ENCODE data around the gene WASHC2C.
"Not testable (repeated sequence)": the region's sequence is repeated elsewhere in the genome, so short reads cannot be mapped to it uniquely, and the experiment has no call there.

WASHC2C gene

DNA sequence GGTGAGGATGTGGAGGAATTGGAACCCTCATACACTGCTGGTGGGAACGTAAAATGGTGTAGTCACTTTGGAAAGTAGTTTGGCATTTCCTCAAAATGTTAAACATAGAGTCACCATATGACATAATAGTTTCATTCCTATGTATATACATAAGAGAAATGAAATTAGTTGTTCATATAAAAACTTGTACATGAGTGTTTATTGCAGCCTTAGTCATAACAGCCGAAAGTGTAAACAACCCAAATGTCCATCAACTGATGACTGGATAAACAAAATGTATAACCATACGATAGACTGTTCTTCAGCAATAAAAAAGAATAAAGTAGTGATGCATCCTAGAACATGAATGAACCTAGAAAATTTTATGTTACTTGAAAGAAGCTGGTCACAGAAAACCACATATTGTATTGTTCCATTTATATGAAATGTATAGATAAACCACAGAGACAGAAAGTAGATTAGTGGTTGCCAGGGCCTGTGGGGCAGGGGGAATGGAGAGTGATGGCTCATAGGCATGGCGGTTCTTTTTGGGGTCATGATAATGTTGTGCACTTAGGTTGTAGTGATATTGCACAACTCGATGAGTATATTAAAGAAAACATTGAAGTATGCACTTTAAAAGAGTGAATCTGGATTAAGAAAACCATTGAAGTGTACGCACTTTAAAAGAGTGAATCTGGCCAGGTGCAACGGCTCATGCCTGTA lies 44.8 kb downstream of the WASHC2C start:
- not testable (repeated sequence) for DNase-seq (ENCODE audit: low spot score)

DNA sequence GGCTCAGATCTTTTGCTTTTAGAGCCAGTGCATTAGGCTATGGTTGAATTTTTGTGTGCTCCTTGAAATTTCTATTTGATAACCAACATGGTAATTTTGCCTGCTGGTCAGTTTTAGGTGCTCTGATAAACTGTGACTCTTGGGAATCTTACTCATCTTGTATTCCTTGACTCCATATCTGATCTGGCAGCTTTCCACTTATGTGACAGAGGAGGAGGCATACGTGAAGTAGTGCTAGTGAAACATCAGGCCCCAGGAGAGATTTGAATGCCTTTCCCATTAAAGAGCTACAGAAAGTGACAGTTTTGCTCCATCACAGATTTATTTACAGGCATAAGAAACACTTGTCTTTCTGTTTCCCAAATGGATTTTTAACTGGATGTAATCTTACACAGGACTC lies 59.2 kb downstream of the WASHC2C start:
- not testable (repeated sequence) for DNase-seq (ENCODE audit: low spot score)

DNA sequence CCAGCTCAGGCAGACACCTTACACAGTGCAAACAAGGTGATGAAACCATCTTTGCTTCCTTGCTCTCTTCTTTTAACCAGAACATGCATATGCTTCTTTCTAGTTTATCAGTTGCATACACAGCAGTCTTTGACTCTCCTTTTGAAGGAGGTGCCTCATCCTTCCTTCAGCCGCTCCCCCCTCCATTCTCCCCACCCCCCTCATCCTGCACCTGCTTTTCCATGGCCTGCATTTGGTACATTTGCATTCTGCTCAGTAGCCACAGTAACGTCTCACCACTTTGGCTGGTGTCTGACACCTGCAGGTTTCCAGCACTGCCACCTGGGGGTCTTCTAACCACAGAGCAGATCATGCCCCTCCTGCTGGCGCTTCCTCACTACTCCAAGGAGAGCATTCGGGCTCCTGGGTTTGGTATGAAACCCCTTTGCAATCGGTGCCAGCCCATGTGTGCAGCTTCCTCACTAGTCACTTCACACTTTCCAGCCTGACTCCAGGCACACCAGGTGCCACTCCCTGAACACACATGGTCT lies 60.2 kb downstream of the WASHC2C start:
- not testable (repeated sequence) for DNase-seq (ENCODE audit: low spot score)

DNA sequence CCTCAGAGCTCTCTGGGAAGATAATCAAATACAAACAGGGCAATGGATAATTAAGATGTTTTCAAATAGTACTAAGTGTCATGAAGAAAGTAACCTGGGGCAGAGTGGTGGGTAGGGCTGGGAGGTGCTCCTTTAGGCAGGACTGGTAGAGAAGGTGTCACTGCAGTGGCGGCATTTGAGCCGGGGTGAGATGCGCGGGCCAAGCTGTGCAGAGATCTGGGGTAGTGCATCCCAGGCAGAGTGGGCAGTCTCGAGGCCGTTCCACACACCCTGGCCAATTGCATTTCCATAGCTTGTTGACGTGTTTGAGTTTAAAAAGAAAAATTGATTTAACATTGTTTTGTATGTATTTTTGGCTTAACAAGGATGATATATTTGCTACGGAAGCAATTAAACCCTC lies 62.9 kb downstream of the WASHC2C start:
- not testable (repeated sequence) for DNase-seq (ENCODE audit: low spot score)

DNA sequence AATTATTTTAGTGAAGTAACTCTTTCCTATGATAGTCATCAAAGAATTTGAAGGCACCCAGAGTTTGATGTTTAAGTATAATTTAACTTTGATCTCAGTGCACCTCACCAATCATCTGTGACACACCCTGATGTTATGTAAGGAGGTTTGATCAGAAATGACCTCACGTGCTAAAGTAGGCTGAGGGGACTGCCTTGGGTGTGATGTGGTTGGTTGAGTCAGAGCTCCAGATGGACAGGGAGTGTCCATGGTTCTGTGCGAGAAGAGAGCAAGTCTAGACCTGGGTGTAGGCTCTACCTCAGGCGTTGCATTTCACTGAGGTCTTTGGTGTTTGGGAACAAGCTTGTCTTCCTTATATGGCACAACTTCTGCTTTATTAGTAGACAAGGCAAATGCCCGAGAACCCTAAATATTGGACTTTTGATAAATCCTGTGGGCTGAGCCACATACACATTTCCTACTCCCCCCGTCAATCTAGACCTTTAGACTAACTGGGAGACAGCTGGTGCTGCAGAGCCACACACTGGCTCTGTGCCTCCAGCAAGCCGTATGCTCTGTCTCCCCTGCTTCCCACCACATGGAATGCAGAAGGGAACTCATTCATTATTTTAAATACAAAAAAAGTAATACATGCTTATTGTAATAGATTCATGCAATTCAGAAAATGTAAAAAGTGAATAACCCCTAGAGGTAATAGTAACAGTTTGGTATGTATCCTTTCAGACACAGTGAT lies 63.8 kb downstream of the WASHC2C start:
- not testable (repeated sequence) for DNase-seq (ENCODE audit: low spot score)

DNA sequence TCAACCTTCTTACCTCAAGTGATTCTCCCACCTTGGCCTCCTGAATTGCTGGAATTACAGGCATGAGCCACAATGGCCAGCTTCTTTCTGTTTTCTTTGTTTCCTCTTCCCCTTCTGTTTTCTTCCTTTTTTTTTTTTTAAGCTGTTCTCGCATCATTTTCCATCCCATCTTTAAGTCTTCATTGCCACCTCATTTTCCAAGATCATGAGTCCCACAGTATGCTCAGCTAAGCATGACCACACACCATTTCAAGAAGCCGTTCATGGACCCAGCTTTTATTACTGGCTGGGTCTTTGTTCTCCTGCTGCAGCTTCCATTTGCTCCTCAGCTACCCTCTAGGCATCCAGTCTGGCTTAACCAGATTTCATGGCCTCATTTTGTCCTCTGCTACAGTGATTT lies 67.7 kb downstream of the WASHC2C start:
- DNase-seq (ENCODE audit: low spot score): not testable (repeated sequence)

DNA sequence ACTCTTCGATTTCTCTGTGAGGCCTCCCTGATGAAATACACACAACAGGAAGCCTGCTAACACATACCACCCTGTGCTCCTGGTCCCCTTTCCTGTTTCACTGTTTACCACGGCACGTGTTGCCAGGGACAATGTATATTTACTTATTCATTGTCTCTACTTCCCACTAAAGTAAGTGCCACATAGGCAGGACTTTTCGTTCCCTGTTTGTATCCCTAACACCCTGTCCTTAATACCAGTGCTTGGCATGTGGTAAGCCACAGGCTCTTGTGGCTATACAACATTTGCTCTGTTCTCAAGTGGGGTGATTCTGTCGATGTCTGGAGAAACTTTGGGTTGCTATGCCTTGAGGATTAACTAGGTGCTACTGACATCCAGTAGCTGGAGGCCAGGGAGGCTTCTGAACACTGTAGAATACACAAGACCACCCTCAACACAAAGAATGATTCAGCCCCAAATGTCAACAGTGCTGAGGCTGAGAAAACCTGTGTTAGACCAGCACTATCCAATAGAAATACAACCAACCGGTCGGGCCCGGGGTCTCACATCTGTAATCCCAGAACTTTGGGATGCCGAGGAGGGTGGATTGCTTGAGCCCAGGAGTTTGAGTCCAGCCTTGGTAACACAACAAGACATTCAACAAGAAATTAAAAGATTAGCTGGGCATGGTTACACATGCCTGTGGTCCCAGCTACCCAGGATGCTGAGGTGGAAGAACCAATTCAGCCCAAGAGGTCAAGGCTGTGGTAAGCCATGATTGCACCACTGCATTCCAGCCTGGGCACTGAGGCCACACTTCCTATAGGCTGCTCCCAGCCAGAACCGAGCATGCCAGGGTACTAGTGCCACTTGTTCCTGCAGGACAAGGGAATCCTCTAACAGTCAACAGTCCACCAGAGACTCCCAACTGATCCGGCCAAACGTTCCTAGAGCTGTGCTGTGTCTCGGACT lies 76.3 kb downstream of the WASHC2C start:
- not testable (repeated sequence) for DNase-seq (ENCODE audit: low spot score)

DNA sequence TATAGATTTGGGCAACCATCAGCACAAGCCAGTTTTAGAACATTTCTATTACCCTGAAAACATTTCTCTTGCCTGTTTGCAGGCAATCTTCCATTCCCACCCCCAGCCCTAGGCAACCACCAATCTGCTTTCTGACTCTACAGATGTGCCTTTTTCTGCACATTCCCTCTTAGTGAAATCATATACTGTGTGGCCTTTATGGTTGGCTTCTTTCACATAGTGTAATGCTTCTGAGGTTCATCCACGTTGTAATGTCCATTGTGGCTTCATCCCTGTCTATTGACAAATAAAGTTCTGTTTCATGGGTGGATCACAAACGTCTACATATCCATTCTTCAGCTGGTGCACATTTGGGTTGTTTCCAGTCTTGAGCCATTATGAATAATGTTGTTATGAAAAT lies 77.9 kb downstream of the WASHC2C start:
- not testable (repeated sequence) for DNase-seq (ENCODE audit: low spot score)

DNA sequence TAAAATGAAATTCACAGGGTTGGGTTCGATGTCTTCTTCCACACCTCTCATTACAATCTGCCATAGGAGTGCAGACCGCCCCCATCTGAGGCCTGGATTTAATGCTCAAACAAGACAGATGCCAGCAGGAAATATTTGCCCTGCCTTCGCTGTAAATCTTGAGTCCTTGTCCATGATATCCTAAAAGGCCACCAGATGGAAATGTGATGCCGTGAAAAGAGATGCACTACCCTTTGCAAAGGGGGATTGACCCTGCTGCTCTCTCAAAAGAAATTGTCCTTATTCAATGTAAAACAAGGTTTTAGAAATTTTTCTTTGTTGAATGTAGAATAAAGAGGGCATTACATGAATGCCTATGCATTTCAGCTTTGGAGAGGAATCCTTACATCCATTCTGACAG lies 82.8 kb downstream of the WASHC2C start:
- peak; percentile 32 for DNase-seq (ENCODE audit: low spot score)

DNA sequence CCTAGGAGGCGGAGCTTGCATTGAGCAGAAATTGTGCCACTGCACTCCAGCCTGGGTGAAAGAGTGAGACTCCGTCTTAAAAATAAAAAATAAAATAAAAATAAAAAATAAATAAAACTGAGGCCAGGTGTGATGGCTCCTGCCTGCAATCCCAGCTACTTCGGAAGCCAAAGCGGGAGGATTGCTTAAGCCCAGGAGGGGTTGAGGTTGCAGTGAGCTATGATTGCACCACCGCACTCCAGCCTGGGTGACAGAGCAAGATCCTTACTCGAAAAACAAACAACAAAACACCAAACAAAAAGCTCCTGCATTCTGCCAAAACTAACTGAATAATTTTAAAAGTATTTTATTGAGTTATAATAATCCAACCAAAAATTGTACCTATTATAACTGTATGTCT lies 84.0 kb downstream of the WASHC2C start:
- DNase-seq (ENCODE audit: low spot score): no peak

DNA sequence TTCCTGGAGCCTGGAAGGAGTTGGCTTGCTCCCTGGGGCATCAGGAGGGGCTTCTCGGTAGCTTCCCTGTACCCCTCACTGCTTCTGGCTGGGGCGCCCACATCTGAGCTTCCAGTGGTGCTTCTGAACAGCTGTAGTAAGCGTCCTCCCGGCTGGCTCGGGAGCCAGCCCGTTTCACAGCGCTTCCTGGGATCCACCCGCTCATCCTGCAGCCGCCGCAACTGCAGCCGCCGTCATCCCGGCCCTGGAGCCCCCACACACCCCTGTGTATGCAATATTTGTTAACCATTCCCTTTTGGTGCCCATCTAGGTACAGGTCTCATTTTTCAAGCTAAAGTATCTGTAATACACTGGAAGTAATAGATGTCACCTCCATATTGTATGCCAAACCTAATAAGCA lies 85.9 kb downstream of the WASHC2C start:
- not testable (repeated sequence) for DNase-seq (ENCODE audit: low spot score)

DNA sequence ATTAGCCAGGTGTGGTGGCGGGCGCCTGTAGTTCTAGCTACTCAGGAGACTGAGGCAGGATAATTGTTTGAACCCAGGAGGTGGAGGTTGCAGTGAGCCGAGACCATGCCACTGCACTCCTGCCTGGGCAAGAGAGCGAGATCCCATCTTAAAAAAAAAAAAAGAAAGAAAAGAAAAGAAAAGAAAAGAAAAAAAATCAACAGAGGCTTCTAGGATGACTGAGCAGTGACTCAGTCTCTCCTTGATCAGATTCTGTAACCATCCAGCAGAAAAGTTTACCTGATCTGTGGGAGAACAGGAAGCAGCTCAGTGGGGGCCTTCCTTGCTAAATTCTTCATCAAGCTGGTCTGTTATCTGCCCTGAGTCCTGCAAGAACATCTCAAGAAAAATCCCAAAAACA lies 87.1 kb downstream of the WASHC2C start:
- DNase-seq (ENCODE audit: low spot score): not testable (repeated sequence)

DNA sequence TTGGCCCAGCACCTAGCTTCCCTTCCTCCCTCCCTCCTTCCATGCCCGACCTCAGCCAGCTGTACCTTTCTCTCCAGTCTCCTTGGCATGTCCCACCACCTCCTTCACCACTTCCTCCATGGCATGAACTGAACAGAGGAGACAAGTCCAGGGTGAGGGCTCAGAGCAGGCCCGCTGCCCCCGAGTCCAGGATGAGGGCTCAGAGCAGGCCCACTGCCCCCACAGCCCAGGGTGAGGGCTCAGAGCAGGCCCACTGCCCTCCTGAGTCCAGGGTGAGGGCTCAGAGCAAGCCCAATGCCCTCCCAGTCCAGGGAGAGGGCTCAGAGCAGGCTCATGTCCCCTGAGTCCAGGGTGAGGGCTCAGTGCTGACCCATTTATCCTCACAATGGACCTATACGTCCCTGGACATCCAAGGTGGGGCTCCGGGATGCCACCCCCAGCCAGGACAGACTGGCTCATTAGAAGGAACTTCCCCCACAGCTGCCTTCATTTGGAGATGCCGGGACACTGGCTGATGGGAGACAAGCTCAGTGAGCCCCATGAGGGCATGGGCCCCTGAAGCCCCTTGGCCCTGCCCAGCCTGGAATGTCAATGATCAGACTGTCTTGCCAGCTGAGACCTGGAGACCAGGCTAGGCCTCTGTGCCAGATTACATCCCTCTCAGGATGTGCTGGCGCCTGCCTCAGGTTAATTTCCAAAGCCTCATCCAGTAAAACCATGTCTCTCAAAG lies 90.2 kb downstream of the WASHC2C start:
- no peak for DNase-seq (ENCODE audit: low spot score)

DNA sequence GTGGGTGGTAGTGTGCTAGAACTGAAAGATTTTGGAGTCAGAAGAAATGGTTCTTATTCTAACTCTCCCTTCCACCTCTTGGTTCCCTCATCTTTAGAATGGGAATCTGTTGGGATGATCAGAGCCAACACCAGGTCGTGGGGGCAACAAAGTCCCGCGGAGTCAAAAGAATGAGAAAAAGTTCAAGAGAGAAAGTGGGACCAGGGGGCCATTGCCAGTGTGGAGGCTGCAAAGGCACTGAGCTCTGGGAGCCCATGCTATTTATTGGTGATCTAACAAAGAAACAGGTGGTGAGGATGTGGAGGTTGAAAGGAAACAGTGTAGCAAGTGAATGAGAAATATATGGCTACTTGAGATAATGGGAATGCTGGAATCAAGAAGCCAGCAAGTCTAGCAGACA lies 90.8 kb downstream of the WASHC2C start:
- DNase-seq (ENCODE audit: low spot score): no peak

DNA sequence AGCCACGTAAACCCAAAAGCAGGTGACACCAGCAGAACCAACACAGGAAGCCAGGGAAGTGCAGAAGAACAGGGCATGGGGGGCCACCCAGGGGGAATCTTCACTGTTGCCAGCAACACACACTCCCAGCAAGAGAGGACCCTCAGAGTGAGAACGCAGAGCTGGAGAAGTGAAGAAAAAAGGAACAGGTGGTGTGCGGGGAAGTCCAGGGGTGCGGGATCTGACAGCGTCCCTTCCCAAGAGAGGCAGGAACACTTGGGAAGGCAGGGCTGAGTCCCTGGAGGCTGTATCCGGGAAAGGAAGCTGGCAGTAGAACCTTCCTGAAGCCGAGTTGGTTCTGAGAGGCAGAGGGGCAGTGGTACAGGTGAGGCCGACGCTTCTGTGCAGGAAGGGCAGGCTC lies 92.5 kb downstream of the WASHC2C start:
- no peak for DNase-seq (ENCODE audit: low spot score)

DNA sequence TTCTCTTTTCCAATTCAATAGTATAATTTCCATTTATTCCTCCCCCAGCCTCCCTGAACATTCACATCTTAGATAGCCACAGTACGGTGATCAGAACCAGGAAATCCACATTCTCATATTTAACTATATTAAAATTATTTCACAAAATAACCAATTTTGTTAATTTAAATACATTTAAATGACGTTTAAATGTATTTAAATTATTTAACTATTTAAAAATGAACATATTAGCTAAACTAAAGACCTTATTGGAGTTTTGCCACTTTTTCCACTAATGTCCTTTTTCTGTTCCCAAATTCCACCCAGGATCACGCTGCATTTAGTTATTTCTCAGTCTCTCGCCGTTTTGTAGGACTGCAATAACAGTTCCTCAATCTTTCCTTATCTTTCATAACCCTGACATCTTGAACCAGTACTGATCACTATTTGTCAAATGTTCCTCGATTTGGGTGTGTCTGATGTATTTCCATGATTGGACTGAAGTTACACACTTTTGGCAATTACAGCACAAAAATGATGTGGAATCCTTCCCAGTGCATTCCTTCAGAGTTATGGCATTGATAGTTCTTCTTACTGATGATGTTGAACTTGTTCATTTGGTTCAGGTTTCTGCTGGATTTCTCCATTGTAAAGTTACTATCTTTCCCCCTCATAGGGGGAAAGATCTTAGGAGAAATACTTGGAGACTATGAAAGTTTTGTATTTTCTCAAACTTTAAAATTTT lies 93.2 kb downstream of the WASHC2C start:
- DNase-seq (ENCODE audit: low spot score): not testable (repeated sequence)

DNA sequence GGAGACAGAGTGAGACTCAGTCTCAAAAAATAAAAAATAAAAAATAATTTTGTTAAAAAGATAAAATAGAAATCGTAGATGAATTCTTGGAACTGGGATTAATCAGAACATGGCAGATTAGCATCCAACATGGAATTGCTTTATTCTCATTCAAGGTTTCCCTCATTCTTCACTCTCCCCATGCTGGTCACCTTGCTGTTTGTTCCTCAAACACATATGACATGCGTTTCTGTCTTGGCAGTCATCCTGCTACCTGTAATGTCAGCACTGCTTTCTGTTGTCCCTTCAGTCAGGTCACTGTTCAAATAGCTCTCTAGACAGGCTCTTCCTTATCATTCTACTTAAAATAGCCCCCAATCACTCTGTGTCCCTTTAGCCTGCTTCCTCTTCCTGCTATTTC lies 95.9 kb downstream of the WASHC2C start:
- not testable (repeated sequence) for DNase-seq (ENCODE audit: low spot score)
